K562 treated with DMSO at 1 percent for 24 hours (cell line): ENCODE measurements around the gene GABRG2. TPM values are rescaled to one million over a fixed set of nuclear protein-coding genes. Genes with fewer than 3 reads are reported as not detected.

ENCODE experiments used
- total RNA-seq: library from RNA; unstranded; fragments of 300-600 nt; gene quantifications from 2 replicates; pipeline ENCODE4 v1.2.3, GENCODE V29; 2022; ENCODE audit warnings: low read depth; ENCODE audit not compliant: insufficient read depth

Gene GABRG2
- 0.08 TPM in 1 of 2 replicates, not detected in the other for total RNA-seq

GRCh38 chr5:162067655-162068411, at the start of gene GABRG2:
Gene GABRG2 (plus strand): TSS chr5:162067773. CDS start chr5:162068000, 227 bp downstream.

Other genes with a start within 250 kb of the GABRG2 start
- gene GABRA1, start 219.7 kb upstream of the GABRG2 start, total RNA-seq = not detected in 2 replicates